HG03558 (cell line): ENCODE results near the gene ZNF687.

Experiments
- ATAC-seq: cut with Tn5 transposase; IDR thresholded peaks from one replicate; pipeline ENCODE4 v1.9.1; 2021; ENCODE audit warnings: moderate number of reproducible peaks; ENCODE audit not compliant: unreplicated experiment; ENCODE audit errors: extremely low read depth

The ZNF687 gene, protein sequence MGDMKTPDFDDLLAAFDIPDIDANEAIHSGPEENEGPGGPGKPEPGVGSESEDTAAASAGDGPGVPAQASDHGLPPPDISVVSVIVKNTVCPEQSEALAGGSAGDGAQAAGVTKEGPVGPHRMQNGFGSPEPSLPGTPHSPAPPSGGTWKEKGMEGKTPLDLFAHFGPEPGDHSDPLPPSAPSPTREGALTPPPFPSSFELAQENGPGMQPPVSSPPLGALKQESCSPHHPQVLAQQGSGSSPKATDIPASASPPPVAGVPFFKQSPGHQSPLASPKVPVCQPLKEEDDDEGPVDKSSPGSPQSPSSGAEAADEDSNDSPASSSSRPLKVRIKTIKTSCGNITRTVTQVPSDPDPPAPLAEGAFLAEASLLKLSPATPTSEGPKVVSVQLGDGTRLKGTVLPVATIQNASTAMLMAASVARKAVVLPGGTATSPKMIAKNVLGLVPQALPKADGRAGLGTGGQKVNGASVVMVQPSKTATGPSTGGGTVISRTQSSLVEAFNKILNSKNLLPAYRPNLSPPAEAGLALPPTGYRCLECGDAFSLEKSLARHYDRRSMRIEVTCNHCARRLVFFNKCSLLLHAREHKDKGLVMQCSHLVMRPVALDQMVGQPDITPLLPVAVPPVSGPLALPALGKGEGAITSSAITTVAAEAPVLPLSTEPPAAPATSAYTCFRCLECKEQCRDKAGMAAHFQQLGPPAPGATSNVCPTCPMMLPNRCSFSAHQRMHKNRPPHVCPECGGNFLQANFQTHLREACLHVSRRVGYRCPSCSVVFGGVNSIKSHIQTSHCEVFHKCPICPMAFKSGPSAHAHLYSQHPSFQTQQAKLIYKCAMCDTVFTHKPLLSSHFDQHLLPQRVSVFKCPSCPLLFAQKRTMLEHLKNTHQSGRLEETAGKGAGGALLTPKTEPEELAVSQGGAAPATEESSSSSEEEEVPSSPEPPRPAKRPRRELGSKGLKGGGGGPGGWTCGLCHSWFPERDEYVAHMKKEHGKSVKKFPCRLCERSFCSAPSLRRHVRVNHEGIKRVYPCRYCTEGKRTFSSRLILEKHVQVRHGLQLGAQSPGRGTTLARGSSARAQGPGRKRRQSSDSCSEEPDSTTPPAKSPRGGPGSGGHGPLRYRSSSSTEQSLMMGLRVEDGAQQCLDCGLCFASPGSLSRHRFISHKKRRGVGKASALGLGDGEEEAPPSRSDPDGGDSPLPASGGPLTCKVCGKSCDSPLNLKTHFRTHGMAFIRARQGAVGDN

DNA sequence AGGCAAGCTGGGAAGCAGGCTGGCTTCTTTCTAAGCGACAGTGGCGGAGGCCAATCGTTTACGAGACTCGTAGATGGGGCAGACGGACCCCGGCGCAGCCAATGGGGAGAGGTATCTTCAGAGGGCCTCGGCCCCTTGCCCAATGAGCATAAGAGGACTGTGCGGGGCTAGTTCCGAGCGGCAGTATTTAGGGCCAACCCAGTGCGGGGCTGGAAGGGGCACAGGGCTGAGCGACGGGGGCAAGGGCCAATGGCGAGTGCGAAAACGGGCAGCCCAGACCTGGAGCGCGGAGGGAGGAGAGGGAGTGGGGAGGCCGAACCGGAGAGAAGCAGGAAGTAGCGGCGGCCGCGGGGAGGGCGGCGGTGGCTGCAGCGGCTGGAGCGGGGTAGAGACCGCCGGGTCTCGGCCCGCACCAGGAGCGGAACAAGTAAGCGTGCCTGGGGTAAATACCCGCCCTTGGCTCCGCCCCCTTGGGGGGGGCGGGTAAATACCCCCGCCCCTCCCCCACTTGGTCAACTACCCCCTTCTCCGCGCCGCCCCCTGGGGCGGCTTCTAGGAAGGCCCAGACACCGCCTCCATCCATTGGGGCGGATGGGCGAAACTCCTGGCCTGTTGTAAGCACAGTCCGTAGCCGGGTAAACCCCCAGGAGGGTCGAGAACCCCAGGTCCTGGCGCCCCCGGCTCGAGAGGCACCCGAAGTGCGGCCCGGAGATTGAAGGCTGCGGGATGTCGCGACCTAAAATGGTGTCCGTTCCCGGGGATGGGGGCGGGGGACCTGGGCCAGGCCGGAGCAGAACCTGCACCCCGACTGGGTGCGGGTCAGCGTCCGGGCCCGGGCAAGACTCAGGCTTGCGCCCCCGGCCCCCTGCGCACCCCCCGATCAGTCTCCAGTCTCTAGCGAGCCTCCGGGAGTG lies at the start of gene ZNF687:
ZNF687 (plus strand) TSS at position 331 of the 914 bp plus-strand sequence. CDS start 3,993 bp downstream, outside the sequence.
- peak; percentile 68 for ATAC-seq

DNA sequence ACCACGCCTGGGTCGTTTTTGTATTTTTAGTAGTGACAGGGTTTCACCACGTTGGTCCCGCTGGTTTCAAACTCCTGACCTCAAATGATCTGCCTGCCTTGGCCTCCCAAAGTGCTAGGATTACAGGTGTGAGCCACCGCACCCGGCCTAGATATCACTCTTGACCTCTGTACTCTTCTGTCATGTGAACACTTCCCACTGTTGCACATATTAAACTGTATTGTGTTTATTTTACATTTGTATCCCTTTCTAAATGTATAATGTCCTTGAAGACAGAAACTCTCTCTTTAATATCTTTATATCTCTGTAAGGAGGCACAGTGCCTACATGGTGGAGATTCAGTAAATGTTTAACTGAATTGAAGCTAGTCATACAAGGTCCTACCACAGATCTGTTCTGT lies 46.9 kb upstream of the ZNF687 start:
- ATAC-seq, result no peak

DNA sequence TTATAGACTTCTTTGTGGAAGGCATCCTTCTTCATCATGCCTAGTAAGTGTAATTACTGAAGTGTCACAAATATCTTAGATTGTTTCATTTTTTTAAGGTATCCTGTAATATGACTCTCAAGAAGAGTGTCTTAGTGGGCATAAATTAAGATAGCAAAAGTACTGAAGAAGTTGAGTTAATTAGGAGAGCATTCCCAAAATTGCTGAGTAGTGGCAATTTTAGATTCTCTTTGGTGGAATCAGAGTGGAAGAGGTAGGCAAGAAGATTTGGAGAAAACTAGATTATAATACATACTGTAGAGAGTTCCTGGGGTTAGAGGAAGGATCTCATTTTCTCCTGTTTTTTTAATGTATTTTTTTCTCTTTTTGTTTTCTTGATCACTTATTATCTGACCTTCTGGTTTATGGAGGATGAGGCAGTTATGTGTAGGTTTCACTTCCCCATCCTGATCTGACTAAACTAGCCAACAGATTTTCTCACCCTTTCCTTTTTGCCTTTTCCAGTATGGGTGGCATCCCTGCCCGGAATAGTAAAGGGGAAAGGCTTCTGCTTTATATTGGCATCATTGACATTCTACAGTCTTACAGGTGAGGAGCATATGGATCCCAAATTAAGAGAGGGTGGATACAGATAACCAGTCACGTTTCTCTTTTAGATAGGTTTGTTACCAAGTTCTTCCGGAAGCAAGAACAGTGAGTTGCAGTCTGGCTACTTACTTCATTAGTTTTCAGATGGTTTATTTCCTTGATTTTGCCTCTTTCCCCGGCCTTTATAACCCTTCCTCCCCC lies 44.2 kb upstream of the ZNF687 start:
- ATAC-seq, result no peak

DNA sequence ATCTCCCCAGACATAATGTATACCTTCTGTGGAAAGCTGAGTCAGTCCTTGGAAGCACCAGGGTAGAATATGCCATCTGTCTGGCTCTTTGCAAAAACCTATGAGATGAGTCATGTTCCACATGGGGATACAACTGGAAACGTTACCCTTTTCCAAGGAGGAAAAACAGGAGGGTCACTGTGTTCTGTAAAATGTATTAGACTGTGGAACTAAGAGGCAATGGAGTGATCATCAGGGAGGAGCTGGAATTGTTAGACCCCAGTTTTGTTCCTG lies 43.7 kb upstream of the ZNF687 start:
- ATAC-seq, result no peak

DNA sequence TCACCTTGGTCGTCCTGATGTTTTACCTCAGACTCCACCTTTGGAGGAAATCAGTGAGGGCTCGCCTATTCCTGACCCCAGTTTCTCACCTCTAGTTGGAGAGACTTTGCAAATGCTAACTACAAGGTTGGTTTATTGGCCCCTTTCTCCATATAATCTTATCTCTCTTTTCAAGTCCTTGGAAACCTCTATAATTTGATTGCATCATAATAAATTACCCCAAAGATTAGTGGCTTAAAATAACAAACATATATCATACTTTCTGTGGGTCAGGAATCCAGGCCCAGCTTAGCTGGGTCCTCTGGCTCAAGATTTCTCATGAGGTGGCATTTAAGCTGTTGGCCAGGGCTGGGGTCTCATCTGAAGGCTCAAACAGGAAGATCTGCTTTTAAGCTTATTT lies 39.7 kb upstream of the ZNF687 start:
- no peak for ATAC-seq

DNA sequence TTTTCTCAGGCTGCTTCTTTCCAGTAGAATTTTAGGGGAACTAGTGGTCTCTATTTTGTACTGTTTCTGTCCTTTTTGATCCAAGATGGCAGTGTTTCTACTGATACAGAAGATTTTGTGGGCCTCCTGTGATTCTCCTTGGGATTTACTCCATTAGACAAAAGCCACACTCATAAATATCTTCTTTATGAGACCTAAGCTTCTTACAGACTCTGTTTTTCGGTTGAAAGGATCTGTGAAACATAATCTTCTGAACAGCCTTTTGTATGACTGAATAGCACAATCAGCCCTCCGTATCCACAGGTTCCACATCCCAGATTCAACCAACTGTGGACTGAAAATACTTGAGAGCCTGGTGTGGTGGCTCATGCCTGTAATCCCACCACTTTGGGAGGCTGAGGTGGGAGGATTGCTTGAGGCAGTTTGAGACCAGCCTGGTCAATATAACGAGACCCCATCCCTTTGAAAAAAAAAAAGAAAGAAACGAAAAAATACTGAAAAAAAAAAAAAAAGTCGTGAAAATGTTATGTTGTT lies 38.3 kb upstream of the ZNF687 start:
- no peak for ATAC-seq

DNA sequence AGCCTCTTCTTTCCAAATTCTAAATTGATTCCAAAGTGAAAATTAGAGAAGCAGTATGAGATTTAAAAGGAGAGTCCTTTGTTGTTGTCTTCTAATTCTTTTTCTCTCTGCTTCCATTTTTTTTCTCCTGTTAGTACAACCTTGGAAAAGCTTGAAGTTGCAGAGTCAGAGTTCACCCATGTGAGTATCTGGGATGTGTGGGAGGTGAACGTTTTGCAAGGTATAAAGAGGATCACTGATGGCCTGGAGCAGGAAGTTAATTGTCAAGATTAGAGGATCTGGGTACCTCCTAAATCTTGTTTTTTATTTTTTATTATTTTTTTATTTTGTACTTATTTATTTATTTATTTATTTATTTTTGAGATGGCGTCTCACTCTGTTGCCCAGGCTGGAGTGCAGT lies 35.3 kb upstream of the ZNF687 start:
- ATAC-seq, result no peak

DNA sequence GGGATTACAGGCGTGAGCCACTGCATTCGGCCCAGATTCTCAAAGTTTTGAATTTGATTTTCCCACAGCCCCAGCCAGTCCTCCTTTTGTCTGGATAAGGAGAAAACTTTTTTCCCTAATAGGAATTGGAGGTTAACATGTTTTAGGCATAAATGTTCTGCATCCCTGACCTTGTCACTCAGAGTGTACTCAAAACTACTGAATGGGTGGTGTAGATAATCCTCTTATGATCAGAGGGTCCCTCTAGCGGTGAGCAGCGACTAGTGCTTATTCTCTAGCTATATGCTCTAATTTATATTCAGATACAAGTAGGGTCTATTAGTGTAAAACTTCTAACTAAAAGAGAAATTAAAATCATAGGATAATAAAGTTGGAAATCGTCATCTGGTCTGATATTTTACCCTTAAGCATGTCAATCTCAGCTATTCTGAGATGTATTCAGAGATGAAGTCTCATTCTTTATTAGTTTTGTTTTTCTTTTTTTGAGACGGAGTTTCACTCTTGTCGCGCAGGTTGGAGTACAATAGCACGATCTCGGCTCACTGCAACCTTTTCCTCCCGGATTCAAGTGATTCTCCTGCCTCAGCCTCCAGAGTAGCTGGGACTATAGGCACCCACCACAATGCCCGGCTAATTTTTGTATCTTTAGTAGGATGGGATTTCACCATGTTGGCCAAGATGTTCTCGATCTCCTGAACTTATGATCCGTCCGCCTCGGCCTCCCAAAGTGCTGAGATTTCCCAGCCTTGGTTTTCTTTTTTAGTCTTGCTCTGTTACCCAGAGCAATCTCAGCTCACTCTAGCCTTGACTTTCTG lies 30.2 kb upstream of the ZNF687 start:
- ATAC-seq, result no peak

DNA sequence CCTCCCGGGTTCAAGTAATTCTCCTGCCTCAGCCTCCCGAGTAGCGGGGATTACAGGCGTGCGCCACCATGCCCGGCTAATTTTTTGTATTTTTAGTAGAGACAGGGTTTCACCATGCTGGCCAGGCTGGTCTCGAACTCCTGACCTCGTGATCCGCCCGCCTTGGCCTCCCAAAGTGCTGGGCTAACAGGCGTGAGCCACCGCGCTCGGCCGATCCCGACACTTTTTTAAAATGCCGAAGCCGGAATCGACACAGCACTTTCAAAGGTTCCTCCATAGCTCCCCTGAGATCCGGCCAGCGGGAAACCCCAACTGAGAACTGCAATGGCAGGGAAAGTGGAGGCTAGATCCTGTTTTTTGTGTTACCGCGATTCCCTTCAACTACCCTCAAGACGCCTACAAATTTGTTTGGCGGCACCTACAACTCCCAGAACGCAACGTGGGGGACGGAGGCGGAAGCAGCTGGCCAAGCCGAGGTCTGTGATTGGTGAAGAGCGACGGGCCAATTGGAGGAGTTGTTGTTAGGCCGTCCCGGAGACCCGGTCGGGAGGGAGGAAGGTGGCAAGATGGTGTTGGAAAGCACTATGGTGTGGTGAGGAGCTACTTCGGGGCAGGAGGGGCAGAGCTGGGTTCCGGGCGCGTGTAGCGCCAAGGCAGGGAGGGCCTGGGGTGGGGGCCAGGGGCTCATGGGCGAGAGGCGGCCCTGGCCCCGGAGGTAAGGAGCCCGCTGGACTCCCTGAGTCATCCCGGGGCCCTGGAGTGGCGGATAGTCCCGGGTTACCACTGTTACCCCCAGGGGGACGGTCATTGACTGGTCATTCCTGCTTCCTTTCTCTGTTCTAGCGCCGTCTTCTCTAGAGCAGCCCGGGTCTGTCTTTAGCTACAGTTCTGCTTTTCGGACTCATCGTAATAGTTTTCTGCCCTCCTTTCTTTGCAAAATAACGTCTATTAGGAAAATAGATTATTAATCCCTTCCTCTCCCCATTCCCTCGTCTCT lies 27.6 kb upstream of the ZNF687 start, which contains the start of gene PSMD4:
PSMD4 (plus strand) TSS at position 518 of the 997 bp plus-strand sequence; CDS start at position 567, 49 bp downstream.
- ATAC-seq, result peak; percentile 76

DNA sequence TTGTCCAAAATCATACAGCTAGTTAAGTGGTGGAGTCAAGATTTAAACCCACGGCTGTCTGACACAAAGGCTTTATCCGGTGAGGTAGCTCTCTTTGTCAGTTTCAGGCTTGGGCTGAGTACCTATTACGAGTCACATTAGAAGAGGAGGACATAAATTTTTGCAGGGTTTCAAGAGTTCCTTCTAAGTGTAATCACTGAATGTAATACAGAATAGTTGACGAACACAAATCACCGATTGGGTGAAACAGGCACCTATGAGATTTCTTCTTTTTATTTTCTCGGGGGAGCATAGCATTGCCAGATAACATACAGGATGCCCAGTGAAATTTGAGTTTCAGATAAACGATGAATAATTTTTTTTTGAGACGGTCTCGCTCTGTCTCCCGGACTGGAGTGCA lies 26.7 kb upstream of the ZNF687 start:
- ATAC-seq, result no peak

DNA sequence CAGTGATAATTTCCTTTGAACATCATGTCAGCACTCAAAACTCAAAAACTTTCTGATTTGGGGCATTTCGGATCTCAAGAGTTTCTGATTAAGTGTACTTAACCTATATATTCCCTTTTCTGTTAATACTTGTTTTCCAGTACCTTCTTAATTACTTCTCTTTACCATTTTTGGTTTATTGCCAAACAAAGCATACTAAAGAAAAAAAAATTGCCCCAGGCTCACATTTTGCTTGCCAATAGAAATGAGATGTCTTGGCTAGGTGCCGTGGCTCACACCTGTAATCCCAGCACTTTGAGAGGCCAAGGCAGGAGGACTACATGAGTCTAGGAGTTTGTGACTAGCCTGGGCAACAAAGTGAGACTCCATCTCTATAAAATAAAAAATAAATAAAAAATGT lies 22.7 kb upstream of the ZNF687 start:
- no peak for ATAC-seq

DNA sequence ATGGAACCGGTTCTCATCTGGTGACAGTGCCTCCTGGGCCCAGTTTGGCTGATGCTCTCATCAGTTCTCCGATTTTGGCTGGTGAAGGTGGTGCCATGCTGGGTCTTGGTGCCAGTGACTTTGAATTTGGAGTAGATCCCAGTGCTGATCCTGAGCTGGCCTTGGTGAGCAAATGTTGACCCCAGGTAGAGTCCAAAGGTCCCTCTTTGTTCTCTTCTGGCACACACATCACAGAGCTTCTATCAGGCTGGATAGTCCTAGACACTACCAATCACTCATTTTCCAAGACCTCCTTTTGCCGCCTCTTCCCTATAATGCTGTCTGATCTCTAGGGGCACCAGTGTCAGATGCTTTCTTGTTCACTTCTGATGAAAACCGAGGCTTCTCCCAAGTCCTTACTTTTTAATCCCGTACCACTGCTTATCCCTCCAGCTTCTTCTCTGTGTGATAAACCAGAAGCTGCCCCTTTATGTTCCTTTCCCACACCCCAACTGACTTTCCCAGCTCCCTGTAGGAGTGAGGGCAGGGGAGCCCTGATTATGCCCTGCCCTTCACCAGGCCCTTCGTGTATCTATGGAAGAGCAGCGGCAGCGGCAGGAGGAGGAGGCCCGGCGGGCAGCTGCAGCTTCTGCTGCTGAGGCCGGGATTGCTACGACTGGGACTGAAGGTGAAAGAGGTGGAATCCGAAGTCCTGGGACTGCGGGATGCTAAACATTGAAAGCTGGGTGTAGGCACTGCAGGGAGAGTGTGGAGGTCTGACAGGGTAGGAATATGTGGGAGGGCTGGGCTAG lies 16.5 kb upstream of the ZNF687 start:
- ATAC-seq, result no peak

DNA sequence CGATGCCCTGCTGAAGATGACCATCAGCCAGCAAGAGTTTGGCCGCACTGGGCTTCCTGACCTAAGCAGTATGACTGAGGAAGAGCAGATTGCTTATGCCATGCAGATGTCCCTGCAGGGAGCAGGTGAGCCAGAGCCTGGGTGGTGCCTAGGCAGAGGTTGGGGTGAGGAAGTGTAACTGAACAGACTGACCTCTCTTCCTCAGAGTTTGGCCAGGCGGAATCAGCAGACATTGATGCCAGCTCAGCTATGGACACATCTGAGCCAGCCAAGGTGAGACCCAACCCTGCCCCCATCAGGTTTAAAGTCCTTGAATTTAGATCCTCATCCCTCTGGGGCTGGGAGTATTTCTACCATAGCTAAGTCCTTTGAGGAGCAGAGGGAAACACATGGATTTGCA lies 15.8 kb upstream of the ZNF687 start:
- no peak for ATAC-seq

DNA sequence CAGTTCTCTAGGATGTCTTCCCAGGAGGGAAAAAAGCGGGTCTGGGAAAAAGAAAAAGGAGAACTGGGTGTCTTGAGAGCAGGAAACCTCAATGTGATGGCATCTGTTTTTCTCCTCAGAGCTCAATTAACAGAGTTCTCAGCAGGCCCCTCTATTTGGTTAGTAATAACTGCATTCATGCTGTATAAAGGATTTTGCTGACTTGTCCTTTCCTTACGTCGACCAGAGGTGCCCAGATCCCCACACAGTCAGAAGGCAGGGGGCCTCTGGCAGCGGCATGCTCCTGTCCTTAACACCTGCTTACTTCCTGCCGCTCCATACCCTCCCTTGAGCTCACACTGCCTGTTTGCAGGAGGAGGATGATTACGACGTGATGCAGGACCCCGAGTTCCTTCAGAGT lies 15.3 kb upstream of the ZNF687 start:
- ATAC-seq, result no peak

DNA sequence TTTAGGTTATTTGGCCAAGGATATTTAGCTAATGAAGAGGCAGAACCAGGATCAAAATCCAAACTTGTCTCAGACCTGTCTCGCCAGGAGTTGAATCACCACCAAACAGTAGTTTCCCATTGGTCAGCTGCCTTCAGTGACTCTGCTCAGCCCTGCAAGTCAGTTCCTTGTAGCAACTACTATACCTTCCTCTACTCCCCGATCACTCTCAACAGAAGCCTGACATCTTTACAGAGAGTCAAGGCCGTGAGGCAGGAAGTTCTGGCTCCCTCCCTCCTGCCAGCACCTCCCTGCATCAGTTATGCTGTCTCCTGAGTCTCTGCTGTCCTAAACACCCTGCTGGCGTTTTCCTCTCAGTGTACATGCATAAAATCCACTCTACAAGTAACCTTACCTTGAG lies 14.3 kb upstream of the ZNF687 start:
- no peak for ATAC-seq

DNA sequence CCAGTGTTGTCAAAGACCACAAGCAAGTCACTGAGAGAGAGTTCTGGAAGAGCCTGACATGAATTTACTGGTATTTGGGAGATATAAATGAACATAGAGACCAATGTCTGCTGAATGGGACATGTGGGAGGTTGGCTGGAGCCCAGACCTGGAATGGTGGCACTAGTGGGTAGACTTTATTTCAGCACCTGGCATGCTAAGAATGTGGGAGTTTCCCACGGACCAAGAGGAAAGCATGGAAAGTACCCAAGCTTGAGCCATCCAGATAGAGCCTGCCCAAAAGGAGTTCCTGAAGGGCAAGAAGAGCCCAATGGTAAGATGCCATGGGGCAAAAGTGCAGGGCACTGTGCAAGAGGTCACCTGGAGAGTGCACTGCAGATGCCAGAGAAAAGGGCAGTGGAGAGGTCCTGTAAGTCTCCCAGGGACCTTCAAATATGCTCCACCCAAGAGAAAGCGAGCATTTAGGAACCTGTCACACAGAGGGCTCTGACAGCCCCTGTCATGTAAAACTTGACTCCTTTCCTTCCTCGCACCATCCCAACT lies 8.1 kb upstream of the ZNF687 start:
- ATAC-seq, result no peak
